Measurements from ENCODE around the gene SOCS1.

SOCS1 gene

DNA sequence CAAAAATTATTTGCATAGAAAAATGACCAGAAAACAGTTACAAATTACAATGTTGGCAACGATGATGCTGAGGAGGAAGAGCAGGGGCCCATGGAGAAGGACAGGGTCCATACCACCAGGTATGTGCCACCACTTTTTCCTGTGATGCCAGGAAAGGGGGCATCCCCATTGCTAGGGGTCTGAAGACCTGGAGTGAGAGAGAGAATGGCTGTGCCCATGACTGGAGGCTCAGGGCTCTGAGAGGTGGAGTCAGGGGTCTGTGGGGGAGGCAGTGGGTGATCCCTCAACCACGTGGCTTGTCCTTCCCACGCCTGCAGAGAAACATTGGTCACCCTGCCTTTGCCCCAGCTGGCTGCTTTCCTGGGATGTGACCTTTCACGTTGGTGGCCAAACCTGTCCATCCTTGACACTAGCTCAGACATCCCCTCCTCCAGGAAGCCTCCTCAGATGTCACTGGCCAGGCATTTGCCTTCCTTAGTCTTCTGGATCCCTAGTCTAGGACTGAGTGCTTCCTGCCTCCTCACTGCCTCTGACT is 51.4 kb downstream of the SOCS1 start:
- no peak for DNase-seq (ENCODE audit: low read depth in 2 of 2)

Measured in stimulated activated CD4-positive, alpha-beta T cell treated with anti-CD3 and anti-CD28 coated beads, Interleukin-1b, Interleukin-23, amount 100 ng/mL, for 1 hour (primary cell).